NCI-H446 (cell line): ENCODE results near the gene PPP2R5E.

Experiments used
- DNase-seq, 2 experiments: peaks; one replicate each; lab custom pipeline; 2025; lab: John Stamatoyannopoulos, UW

Gene PPP2R5E

GRCh38 chr14:63472986-63473788, 70.0 kb downstream of the PPP2R5E start:
- no peak for DNase-seq

GRCh38 chr14:63470962-63471793, 72.0 kb downstream of the PPP2R5E start:
- DNase-seq, result no peak

- DNase-seq, result no peak
Measured at GRCh38 chr14:63468294-63468693, 74.9 kb downstream of the PPP2R5E start.

- no peak for DNase-seq
Measured at GRCh38 chr14:63467440-63468072, 75.6 kb downstream of the PPP2R5E start.

- no peak for DNase-seq
Measured at GRCh38 chr14:63465347-63465746, 77.8 kb downstream of the PPP2R5E start.

GRCh38 chr14:63460680-63461369, 82.4 kb downstream of the PPP2R5E start:
- no peak for DNase-seq

- DNase-seq, result no peak
Measured at GRCh38 chr14:63459738-63460137, 83.4 kb downstream of the PPP2R5E start.

- no peak for DNase-seq
Measured at GRCh38 chr14:63457498-63457897, 85.7 kb downstream of the PPP2R5E start.

GRCh38 chr14:63454863-63455622, 88.1 kb downstream of the PPP2R5E start:
- DNase-seq, result peak; percentile 4 to 47

- DNase-seq, result peak in 1 of 2 experiments; percentile 34
Measured at GRCh38 chr14:63454436-63454835, 88.7 kb downstream of the PPP2R5E start.

GRCh38 chr14:63453443-63453936, 89.7 kb downstream of the PPP2R5E start:
- no peak for DNase-seq

GRCh38 chr14:63452796-63453195, 90.4 kb downstream of the PPP2R5E start:
- DNase-seq, result no peak

- no peak for DNase-seq
Measured at GRCh38 chr14:63448841-63449240, 94.3 kb downstream of the PPP2R5E start.

GRCh38 chr14:63444588-63444987, 98.6 kb downstream of the PPP2R5E start:
- DNase-seq, result no peak

GRCh38 chr14:63443988-63444387, 99.2 kb downstream of the PPP2R5E start:
- DNase-seq, result no peak

- DNase-seq, result no peak
Measured at GRCh38 chr14:63443361-63443760, 99.8 kb downstream of the PPP2R5E start.

GRCh38 chr14:63438065-63438757, 105.0 kb downstream of the PPP2R5E start:
- DNase-seq, result peak; percentile 28 to 79

- no peak for DNase-seq
Measured at GRCh38 chr14:63436286-63437098, 106.7 kb downstream of the PPP2R5E start.

- DNase-seq, result no peak
Measured at GRCh38 chr14:63435838-63436237, 107.3 kb downstream of the PPP2R5E start.

- DNase-seq, result no peak
Measured at GRCh38 chr14:63435204-63435603, 108.0 kb downstream of the PPP2R5E start.
